ENCODE results near the gene CACNG6.
A peak's percentile ranks its signal among the peaks of the same experiment; 100 is the strongest.
"Not testable (repeated sequence)": the region's sequence is repeated elsewhere in the genome, so short reads cannot be mapped to it uniquely, and the experiment has no call there.

Gene CACNG6

GRCh38 chr19:54002495-54003315 is 11.3 kb downstream of the CACNG6 start:
- DNase-seq, result no peak

DNA sequence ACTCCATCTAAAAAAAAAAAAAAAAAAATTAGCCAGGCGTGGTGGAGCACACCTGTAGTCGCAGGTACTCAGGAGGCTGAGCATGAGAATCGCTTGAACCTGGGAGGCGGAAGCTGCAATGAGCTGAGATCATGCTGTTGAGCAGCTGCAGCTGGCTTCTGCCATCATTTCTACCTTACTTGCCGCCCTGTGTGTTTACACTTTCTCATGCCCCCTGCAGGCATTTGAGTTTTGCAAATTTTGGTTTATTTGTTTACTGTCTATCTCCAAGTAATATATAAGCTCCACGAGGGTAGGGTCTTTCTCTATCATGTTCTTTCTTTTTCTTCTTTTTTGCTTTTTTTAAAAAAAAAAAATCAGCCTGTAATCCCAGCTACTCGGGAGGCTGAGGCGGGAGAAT is 18.0 kb downstream of the CACNG6 start:
- DNase-seq, result no peak

GRCh38 chr19:54010474-54010873 is 19.0 kb downstream of the CACNG6 start:
- DNase-seq, result no peak

DNA sequence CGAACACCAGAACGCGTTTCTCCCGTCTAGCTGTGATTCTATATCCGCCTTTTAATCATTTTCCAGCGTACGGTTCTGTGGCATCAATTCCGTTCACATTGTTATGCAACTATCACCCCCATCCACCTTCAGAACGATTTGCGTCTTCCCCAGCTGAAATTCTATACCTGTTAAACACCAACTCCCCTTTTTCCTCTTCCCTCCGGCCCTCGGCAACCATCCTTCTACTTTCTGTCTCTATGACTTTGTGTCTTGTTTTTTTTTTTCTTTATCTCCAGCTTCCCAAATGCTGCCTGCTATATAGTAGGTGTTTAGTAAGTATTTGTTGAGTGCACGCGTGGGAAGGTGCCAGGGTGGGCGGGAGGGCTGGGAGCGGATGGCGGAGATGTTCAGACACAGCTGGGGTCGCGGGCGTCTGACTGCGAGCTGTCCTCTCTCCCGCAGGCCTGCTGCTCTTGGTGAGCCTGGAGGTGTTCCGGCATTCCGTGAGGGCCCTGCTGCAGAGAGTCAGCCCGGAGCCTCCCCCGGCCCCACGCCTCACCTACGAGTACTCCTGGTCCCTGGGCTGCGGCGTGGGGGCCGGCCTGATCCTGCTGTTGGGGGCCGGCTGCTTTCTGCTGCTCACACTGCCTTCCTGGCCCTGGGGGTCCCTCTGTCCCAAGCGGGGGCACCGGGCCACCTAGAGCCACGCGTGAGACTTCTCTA is 20.2 kb downstream of the CACNG6 start:
- DNase-seq, result no peak

- DNase-seq, result no peak
Measured at GRCh38 chr19:54013866-54014265, 22.4 kb downstream of the CACNG6 start.

DNA sequence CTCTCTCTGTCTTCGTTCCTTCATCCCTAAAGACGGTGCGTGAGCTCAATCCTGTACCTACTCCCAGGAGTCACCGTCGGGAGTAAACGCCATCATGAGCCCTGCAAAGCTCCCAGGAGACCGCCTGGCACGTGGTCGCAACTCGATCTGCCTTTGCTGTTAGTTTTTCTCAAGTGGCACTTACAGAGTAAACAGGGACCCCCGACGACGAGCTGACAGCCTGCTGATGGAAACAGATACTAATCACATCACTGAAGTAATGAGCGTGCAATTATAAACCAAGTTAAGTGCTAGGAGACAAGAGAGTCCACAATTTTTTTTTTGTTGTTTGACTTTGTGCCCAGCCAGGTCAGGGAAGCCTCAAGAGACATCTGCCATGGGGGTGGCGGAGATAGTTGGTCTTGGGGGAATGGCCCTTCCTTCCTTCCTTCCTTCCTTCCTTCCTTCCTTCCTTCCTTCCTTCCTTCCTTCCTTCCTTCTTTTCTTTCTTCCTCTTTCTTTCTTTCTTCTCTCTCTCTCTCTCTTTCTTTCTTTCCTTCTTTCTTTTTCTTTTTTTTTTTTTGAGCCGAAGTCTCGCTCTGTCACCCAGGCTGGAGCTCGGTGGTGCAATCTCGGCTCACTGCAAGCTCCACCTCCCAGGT is 23.6 kb downstream of the CACNG6 start:
- DNase-seq, result no peak

DNA sequence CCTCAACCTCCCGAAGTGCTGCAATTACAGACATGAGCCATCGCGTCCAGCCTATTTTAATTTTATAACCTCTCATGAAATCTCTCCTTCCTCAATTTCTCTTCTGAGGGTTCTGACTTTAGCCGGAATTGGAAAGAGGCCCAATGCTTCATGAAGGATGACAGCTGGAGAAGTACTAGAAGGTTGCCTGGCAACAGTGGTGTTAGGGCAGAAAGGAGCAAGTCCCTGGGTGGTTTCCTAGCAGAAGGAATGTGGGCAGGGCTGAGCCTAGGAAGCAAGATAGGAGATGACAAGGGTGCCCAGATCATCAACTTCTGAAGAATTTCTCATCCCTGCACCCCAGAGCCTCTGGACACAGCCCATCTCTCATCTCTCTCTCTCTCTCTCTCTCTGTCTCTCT is 25.8 kb downstream of the CACNG6 start:
- DNase-seq, result peak; percentile 43 to 48

DNA sequence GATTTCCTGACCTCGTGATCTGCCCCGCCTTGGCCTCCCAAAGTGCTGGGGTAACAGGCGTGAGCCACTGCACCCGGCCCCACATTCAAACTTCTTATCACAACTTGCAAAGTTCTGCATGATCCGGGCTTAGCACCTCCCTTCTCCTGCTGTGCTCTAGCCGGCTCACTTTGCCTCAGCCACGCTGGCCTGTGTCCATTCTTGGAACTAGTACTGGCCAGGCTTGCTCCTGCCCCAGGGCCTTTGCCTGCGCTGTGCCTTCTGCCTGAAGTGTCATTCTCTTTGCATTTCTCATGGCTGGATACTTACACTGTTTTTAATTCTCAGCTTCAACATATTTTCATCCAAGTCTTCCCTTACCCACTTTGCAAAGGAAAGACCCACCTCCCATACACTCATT is 29.9 kb downstream of the CACNG6 start:
- DNase-seq, result no peak

DNA sequence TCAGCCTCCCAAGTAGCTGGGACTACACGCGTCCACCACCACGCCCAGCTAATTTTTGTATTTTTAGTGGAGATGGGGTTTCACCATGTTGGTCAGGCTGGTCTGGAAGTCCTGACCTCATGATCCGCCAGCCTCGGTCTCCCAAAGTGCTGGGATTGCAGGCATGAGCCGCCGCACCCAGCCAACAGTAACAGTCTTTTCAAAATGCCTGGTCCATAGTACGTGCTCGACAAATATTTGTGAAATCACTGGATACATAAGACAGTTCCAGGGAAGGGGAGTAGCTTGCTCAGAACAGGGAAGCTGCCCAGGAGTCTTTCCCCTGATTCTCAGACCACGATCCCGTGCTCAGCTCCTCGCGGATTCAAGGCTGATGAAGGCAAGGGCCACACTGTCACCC is 30.5 kb downstream of the CACNG6 start:
- DNase-seq, result peak; percentile 21

- no peak for DNase-seq
Measured at GRCh38 chr19:54023191-54023590, 31.8 kb downstream of the CACNG6 start.

DNA sequence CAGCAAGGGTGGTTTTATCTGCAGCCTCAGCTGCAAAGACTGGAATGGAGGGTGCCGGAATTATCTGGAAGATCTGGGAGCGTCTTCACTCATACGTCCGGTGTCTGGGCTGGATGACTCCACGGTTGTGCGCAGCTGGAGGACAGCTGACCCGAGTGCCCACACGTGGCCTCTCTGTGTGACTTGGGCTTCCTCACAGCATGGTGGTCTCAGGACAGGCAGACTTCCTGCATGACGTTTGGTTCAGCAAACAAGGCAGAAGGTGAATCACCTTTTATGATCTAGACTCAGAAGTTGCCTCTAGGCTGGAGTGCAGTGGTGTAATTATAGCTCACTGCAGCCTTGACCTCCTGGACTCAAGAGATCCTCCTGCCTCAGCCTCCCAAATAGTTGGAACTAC is 33.2 kb downstream of the CACNG6 start:
- DNase-seq, result no peak

DNA sequence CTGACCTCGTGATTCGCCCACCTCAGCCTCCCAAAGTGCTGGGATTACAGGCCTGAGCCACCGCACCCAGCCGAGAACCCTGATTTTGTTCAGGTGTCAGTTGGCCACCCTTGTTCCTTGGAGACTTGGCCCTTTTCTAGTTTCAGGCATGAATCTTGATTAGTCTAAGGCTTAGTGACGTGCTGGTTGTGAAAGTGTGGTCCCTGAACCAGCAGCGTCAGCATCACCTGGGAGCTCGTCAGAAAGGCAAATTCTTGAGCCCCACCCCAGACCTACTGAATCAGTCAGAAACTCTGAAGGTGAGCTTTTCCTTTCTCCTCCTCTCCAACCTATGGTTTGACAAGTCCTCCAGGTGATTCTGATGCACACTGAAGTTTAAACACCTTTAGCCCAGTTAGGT is 35.2 kb downstream of the CACNG6 start:
- no peak for DNase-seq

- DNase-seq, result peak; percentile 34 to 54
Measured at GRCh38 chr19:54029301-54029700, 37.9 kb downstream of the CACNG6 start.

DNA sequence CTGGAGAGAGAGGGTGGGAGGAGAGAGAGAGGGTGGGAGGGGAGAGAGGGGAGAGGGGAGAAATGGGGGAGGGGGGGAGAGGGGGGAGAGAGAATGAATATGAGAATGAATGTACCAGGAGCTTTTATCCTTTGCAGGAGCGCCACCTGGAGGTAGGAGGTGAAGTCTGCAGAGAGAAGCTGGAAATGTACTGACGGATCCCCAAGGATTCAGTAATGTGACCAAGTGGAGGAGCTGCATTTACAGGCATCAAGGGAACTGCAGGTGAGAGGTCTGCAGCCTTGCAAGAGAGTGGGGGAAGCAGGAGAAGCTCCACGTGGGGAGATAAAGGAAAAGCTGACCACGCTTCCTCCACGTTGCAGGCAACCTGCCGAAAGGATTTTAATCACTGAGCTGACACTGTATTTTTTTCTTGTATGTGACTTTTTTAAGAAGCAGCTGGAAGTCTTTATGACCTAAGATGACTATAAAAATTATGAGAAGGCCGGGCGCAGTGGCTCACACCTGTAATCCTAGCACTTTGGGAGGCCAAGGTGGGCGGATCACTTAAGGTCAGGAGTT is 38.6 kb downstream of the CACNG6 start:
- peak; percentile 70 to 73 for DNase-seq

DNA sequence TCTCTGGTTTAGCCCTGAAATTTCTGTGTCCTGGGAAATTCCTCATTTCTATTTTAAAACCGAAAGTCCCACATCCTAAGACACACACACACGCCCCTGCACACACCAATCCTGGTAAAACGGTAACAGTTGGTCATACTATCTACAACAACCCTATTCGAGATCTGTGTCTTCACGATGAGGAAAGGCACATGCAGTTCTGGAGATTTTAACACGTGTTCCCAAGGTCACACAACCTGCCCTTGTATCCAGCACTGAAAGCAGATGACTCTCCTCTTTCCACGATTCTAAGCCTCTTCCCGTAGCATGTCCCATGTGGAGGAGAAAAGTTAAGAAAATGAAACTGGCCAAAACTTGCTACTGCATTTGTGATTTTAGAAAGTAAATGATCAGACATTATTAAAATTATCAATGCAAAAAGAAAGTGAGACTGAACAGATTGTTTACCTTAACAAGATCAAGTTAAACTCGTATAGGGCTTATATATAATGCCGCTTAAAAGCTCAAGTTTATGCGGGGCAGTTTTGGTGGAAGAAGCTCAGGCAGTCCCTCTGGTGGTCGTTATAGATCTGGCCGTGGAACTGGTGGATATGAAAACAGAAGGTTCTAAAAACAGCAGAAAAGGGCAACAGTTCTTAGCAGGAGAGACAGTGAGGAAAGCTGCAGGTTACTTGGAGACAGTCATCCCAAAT is 39.6 kb downstream of the CACNG6 start:
- peak in 1 of 2 donors; percentile 10 for DNase-seq

GRCh38 chr19:54035215-54036178 is 44.1 kb downstream of the CACNG6 start:
- DNase-seq, result peak; percentile 26 to 32

GRCh38 chr19:54036542-54036941 is 45.1 kb downstream of the CACNG6 start:
- DNase-seq, result not testable (repeated sequence)

GRCh38 chr19:54040003-54040402 is 48.6 kb downstream of the CACNG6 start:
- no peak for DNase-seq

- no peak for DNase-seq
Measured at GRCh38 chr19:54041969-54042606, 50.7 kb downstream of the CACNG6 start.

DNA sequence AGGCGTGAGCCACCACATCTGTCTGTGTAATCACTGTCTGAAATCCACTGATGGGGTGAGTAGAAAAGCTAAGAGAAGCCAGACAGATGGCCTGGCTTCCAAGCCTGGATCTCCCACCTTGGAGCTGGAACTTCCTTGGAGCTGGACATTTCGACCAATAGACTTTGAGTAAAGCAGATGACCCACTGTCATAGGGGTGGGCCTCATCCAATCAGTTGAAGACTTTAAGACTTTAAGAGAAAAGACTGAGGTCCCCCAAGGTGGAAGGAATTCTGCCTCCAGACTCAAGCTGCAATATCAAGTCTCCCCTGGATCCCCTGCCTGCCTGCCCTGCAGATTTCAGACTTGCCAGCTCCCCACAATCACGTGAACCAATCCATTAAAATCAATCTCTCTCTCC is 51.6 kb downstream of the CACNG6 start:
- DNase-seq, result no peak

DNA sequence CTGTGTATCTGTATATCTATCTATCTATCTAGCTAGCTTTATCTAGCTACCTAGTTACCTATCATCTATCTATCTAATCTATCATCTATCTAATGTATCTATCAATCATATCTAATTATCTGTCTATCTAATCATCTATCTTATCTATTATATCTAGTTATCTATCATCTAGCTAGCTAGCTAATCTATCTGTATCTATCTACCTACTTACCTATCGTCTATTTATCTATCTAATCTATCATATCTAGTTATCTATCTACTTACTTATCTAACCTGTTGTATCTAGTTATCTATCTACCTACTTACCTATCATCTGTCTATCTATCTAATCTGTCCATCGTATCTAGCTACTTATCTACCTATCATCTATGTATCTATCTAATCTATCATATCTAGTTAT is 54.3 kb downstream of the CACNG6 start:
- DNase-seq, result no peak
